Activated effector memory CD4-positive, alpha-beta T cell treated with Interleukin-2 at 50 U/mL for 16 hours (primary cell): ENCODE measurements around the gene OR52E5.

Experiments used
- DNase-seq: peaks from one replicate; pipeline ENCODE4 v3.0.0-alpha.2; 2020

The OR52E5 gene

DNA sequence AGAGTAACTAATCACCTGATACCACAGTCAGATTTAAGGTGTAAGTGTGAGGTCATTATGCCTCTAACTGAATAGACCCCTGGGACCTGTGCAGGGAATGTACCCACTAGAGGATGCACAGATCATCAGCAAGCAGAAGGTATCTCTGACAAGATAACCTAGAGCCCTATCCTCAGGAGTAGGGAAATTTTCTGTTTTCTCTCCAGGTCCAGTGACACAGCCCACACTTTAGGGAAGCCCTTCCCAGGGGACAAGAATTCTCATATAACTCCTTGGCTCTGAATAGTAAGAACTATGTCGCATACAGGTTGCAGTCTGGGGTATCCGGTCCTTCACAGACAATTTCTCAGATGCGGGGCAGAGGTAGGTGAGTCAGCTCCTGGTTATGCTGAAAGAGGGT, at the start of gene OR52E5:
TSS of gene OR52E5 (plus strand) at position 301 of the 400 bp plus-strand sequence. CDS start 7,569 bp downstream, outside the sequence.
- no peak for DNase-seq

DNA sequence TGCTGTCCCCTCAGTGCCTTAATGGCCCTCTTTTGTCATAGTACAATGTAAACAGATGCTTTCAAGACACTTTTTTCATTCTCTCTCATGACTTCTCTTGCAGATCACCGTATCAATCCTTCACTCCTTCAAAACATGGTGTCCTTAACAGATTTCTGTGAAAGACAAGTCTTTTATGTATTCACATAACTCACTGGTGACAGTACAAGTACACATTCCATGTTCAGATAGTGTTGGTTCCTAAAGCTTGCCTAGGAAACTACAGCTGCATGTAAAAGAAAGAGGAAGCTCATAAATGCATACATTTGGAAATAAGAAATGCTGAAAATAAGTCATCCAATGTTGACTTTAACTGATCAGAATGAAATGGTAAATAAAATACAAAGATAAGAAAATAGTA, 46.3 kb upstream of the OR52E5 start:
- DNase-seq: no peak

DNA sequence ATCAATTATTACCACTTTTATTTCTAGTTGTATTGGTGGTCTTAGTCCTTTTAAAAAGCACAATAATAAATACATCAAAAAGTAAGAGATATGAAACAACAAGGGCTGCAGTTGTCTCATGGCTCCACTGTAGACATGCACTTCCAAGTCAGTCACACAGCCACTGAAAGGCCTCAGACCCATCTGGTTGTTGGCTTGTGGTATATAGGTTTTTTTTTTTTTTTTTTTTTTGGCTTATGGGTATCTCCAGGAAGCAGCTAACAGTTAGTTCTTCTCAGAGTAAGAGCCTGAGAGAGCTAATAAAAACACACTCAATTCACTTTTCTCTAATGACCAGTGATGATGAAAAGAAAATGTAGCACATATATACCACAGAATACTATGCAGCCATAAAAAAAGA, 45.3 kb upstream of the OR52E5 start:
- DNase-seq: no peak

DNA sequence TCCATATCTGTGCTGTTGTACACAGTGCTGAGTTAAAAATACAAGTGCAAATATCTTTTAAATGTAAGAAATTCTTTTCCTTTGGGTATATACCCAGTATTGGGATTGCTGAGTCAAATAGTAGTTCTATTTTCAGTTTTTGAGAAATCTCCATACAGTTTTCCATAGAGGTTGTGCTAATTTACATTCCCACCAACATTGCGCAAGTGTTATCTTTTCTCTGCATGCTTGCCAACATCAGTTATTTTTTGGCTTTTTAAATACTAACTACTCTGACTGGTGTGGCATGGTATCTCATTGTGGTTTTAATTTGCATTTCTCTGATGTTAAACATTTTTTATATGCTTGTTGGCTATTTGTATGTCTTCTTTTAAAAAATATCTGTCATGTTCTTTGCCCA, 42.0 kb upstream of the OR52E5 start:
- no peak for DNase-seq

DNA sequence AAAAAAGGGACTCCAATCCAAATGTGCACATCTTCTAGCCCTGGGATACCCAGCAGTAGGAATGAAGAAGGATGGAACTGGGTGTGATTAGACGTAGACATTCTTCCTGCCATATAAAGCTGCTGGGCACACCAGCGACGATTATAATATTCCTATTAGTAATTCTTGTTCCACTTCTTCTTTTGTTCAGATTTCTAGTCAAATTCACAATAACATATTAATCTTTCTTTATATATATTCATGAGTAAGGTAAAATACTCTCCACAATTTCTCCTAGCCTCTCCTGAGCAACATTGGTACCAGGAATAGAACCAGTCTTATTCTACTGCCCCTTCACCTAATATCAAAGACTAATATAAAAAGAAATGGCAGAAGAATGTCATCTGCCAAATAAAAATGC, 35.4 kb upstream of the OR52E5 start, which contains the start of gene OR52E8:
TSS of gene OR52E8 (minus strand) at position 101 of the 400 bp plus-strand sequence. CDS start at position 101, 0 bp downstream.
- no peak for DNase-seq

DNA sequence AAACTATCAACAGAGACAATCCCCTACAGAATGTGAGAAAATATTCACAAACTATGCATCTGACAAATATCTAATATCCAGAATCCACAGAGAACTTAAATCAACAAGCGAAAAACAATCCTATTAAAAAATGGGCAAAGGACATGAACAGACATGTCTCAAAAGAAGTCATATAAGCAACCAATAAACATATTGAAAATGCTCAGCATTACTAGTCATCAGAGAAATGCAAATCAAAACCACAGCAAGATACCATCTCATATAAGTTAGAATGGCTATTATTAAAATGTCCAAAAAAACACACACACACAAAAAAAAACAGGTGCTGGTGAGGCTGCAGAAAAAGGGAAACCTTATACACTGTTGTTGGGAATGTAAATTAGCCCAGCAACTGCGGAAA, 27.2 kb upstream of the OR52E5 start:
- no peak for DNase-seq

DNA sequence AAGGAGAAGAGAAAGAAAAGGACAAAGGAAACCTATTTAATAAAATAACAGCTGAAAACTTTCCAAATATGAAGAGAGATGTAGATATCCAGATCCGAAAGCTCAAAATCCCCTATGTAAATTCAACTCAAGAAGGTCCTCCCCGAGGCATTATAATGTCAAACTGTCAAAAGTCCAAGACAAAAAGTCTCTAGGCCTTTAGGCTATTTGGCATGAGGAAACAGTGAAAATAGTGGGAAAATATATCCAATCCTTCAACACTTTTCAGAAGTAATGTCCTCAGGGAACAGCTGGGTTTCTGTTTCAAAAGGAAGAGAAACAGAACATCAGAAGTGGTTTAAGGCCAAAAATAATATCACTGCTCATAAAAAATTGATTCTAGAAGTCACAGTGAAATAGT, 14.4 kb upstream of the OR52E5 start:
- DNase-seq: no peak

DNA sequence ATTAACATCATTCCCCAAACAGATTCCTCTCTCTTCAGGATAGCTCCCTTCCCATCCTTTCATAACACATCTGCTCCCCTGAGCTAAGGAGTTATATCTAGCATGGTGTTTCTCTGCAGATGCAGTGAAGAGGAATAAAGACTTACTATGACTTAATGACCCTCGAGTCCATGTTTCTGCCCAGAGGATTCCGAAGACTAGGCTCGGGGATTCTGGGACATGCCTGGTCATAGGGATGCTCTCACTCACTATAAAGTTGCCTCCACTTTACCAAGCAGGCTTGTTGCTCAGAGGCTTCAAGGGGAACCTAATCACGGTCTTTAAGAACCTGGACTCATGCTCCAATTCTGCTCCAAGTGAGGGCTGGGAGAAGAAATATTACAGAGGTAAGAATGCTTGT, 12.7 kb upstream of the OR52E5 start, which contains the start of gene OR52E4:
TSS of gene OR52E4 (plus strand) at position 301 of the 400 bp plus-strand sequence. CDS start 3,664 bp downstream, outside the sequence.
- no peak for DNase-seq

DNA sequence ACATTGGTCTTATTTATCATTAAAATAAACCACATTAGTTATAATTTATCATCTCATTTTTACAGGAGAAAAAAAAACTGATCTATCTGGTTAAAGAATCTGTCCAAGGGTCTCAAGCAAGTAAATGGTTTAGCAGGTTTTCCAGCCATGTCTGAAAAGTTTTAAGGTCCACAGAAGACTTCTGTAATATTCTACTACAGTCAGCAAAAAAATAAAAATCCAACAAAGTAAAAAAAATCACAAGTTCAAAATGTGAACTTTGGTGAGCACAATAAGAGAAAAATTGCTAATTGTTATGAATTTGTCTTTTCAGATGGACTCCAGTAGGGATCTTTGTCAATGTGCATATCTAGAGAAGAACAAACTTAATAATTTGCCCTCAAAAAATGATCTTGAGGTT, 11.3 kb upstream of the OR52E5 start:
- DNase-seq: no peak

DNA sequence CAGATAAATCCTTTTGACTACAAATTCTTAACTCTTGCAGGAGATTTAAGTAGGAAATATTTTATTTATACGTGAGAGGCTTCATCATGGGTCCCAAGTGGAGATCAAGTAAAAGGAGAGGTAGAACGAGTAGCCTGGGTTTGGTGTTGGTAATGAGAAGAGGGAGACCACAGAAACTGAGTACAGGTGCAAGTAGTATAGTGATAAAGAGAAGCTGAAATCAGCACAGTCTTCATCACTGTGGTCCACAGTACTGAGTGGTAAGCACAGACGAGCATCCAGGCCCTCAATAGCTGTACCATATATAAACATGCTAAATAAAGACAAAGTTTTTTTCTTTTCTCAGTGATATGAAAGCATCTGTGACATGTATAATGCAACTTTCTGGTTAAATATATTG, 5.8 kb upstream of the OR52E5 start:
- no peak for DNase-seq

DNA sequence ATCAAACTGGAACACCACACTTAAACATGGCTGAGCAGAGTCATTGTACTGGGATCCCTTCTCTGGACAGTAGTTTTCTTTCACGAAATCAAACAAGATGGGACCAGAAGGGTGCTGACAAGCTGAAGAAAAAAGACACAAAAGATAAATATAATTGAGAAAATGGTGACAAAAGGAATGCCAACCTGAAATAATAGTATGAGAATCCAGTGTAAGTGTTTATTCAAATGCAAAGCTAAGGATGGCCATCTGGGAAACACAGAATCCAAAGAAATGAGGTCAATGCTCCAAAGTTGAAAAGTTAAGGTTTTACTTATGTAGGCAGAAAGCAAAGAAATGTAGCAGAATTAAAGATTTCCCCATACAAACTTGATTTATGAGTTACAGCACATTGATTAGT, 5.3 kb upstream of the OR52E5 start:
- DNase-seq: no peak

DNA sequence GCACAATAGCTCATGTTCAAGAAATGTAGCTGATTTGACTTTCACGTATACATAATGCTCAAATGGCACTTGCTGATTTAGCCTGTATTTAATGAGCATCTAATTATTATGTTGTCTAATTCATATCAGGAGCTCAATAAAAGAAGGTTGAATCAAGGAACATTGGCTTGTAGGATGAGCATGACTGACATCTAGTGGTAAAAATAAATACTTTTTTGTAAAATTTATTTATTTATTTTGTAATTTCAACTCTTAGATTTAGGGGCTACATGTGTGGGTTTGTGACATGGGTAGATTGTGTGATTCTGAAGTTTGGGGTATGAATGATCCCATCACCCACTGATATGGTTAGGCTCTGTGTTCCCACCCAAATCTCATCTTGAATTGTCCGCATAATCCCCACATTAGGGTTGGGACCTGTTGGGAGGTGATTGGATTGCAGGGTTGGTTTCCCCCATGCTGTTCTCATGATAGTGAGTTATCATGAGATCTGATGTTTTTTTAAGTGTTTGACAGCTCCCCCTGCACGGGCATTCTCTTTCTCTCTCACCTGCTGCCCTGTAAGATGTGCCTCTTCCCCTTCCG, 1.7 kb upstream of the OR52E5 start:
- DNase-seq: no peak

DNA sequence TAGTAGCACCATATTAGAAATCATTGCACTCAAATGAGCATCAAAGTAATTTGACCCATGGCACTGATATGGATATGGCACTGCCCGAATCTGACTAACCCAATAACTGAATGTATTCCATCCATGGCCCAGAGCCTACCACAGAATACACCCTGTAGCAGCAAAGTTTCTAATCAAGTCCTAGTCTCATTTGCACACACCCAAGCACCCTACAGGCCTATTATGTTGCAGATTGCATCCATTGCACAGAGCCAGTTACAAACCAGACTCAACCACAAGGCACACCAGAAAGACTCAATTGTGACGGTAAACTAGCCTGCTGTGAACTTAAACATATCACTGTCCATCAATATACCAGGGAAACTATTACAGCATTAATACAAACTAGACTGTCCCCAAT, 6.5 kb downstream of the OR52E5 start:
- no peak for DNase-seq

DNA sequence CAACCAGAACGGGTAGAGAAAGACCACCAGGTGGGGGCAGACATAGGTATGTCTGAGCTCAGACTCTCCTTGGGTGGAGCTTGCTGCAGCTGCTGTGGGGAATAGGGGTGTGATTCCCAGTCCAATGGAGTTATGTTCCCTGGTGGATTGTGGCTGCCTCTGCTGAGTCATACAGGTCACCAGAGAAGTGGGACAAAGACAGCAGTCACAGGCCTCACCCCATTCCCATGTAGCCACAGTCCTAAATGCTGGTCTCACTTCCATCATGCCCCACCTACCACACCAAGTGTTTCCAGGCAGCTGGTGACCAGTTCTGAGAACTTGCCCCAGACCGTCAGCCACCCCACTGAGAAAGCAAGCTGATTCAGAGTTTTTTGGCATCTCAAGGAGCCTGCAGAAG, 17.5 kb downstream of the OR52E5 start:
- DNase-seq: no peak

DNA sequence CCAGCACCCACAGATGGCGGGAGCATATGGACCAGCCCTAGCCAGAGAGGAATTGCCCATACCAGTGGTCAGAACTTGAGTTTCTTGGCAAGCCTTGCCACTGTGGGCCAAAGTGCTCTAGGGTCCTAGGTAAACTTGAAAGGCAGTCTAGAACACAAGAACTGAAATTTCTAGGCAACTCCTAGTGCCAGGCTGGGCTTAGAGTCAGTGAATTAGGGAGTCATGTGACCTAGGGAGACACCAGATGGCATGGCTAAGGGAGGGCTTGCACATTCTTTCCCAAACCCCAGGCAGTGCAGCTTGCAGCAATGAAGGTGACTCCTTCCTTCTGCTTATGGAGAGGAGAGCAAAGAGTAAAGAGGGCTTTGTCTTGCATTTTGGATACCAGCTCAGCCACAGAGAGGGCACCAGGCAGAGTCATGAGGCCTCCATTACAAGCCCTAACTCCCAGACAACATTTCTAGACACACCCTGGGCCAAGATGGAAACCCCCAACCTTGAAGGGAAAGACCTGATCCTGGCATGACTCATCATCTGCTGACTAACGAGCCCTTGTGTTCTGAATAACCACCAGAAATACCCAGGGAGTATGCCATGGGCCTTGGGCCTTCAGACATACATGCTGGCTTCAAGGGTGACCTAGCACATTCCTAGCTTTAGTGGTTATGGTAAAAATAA, 29.9 kb downstream of the OR52E5 start:
- DNase-seq: no peak

DNA sequence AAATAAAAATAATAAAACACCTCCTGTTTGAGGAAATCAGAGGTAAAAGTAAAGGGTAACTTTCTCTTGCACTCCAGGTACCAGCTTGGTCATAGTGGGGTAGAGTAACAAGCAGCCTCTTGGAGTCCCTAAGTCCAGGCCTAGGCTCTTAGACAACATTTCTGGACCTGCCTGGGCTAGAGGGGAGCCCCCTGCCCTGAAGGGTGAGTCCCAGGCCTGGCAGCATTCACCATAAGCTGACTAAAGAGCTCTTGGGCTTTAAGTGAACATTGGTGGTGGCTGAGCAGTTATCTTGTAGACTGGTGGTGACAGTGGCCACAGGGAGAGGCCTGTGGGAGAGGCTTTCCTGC, 30.4 kb downstream of the OR52E5 start:
- no peak for DNase-seq

DNA sequence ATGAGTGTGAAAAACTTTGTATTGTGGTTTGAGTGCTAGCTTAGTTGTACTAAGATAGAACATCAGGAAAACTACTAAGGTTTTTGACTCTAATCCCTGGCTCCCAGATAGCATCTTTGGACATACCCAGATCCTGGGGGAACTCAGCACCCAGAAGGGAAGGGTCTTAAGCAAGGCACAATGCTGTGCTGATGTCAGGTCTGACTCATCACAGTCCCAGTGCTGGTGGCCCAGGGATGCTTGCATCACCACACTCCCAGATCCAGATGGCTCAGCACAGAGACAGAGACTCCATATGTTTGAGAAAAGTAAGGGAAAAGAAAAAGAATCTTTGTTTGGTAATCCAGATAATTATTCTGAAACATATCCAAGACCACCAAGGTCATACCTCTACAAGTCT, 30.8 kb downstream of the OR52E5 start:
- no peak for DNase-seq

DNA sequence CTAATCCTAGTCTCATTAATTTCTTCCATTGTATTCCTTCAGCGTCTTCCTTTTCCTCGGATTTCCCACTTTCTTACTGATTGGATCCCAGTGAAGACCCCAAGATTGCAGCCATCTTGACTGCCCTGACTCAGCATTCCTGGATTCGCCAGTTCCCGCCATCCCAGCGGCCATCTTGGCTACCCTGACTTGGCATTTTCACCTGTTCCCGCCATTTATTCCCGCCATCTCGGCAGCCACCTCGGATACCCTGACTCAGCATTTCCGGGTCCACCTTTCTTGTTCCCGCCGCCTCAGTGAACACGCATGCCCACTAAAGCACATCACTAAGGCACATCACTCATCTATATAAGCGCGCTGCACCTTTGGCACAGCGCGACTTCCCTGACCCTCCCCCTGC, 35.3 kb downstream of the OR52E5 start:
- DNase-seq: no peak

DNA sequence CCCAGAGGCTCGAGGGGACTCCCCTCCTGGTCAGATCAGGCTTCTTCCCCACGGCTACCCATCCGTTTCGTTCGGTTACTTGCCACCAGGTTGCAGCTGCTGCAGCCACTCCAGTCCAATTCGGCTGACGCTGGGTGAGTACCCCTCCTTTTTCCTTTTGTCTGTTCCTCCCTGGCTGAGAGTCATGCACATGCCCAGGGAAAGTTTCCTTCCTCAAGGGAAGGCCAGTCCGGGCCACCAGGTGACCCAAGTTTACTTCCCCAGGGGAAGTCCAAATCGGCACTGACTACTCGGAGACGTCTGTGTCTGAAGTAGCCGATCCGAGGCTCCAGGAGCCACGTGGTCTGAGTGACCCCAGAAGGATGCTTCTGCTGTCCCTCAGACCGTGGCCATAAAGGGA, 35.8 kb downstream of the OR52E5 start:
- DNase-seq: no peak

DNA sequence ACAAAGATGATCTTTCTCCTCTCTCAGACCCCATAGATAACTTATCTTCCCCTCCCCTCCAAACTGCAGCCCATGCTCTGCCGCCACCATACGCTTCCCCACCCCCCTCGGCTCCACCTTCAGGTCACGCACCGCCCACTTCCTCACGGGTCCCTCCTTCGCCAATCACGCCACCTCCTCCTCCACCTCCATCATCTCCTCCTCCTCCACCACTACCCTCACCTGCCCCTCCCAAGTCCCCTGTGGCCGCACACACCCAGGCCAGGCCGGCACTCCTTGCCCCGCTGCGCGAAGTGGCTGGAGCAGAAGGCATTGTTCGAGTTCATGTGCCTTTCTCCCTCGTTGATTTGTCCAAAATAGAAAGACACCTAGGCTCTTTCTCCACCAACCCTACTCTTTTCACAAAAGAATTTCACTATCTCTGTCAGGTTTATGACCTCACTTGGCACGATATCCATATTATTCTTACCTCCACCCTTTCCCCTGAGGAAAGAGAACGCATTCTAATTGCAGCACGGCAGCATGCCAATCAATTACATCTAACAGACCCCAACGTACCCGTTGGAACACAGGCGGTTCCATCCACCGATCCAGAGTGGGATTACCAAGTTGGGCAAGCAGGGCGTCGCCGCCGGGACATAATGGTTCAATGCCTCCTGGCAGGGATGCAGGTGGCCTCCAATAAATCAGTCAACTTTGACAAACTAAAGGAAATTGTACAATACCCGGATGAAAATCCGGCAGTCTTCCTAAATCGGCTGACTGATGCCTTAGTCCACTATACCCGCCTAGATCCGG, 36.8 kb downstream of the OR52E5 start:
- DNase-seq: no peak

DNA sequence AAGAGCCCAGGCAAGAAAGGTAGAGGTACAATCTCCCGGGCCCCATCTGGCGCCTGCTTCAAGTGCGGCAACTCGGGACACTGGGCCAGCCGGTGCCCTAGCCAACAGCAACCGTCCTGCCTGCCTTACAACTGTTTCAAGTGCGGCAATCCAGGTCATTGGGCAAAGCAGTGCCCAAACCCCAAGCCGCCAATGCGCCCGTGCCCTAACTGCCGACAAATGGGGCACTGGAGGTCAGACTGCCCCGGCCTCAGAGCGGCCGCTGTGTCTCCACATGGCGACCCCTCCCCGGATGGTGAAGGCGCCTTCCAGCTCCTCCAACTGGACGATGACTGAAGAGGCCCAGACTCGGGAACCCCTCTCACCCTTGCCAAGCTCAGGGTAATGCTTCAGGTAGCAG, 37.6 kb downstream of the OR52E5 start:
- DNase-seq: no peak

DNA sequence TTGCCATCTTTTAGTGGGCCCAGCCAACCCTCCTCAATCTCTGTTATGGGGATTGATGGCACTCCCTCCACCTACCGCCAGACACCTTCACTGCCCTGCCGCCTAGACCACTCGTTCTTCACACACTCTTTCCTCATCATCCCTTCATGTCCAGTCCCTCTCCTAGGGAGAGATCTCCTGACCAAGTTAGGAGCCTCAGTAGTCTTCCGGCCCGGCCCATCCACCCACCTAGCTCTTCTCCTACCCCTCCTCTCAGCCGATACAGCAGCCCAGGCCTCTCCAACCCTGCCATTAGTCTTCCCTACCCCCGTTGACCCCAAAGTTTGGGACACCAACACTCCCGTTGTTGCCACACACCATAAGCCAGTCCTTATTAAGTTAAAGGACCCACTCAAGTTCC, 38.1 kb downstream of the OR52E5 start:
- DNase-seq: no peak

DNA sequence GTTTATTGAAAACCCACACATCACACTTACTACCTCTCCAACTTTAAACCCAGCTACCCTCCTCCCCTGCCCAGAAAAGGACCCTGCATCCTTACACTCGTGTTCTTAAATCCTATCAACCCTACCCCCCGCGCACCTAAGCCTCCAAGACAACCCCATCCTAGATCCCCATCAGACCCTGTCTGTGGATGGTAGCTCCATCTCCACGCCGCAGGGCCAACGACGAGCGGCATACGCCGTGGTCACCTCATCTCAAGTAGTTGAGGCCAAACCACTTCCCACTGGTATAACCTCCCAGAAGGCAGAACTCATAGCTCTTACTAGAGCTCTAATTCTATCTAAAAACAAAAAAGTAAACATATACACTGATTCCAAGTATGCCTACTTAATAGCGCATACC, 39.7 kb downstream of the OR52E5 start:
- DNase-seq: no peak

DNA sequence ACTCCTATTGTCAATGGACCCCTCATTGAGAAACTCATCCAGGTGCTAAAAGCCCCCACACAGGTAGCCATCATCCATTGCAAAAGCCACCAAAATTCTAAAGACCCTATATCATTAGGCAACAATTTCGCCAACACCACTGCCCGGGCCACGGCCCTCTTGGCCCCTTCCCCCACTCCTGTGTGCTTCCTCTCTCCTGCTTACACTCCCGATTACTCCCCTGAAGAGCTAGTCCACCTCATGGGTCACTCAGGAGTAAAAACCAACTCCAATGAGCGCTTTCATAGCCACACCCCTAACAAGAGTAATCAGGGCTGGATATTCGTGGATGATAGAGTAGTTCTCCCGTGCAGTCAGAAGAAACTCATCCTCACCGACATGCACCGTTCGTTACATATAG, 40.1 kb downstream of the OR52E5 start:
- DNase-seq: no peak
